Stomach (tissue), 9 donors: ENCODE measurements around the gene NAGS. TPM values are rescaled to one million over a fixed set of nuclear protein-coding genes. Genes with fewer than 3 reads are reported as not detected.
A peak's percentile ranks its signal among the peaks of the same experiment; 100 is the strongest.
"Not testable (repeated sequence)": the region's sequence is repeated elsewhere in the genome, so short reads cannot be mapped to it uniquely, and the experiment has no call there.

ENCODE experiments used
- DNase-seq, 2 donors: peaks; one replicate each; pipeline versions ENCODE4 v3.0.0 to v3.0.0-alpha.2; 2013 to 2019
- H3K27ac ChIP-seq, 5 donors: fragments of 200-600 bp in 4 of 5; sonication (generic) in 4 of 5; one replicate each; pipeline ENCODE4 v1.5.1; 2013 to 2019; ENCODE audit warnings: mild to moderate bottlenecking in 1 of 5, moderate library complexity in 1 of 5
- H3K27me3 ChIP-seq, 3 donors: fragments of 200-600 bp; sonication (generic); one replicate each; pipeline ENCODE4 v1.5.1; 2017 to 2019; ENCODE audit warnings: mixed run types in 1 of 3
- H3K36me3 ChIP-seq, 4 donors: fragments of 200-600 bp; sonication (generic); 1 replicate in 3 of 4; 2 replicates in 1 of 4; pipeline ENCODE4 v1.5.1; 2016 to 2019
- H3K4me1 ChIP-seq, 4 donors: fragments of 200-600 bp; sonication (generic); one replicate each; pipeline ENCODE4 v1.5.1; 2016 to 2019
- H3K4me3 ChIP-seq, 4 donors: fragments of 200-600 bp; sonication (generic) in 3 of 4; one replicate each; pipeline ENCODE4 v1.5.1; 2016 to 2019; ENCODE audit warnings: mild to moderate bottlenecking in 1 of 4
- H3K9me3 ChIP-seq, 4 donors: fragments of 200-600 bp; sonication (generic); one replicate each; pipeline ENCODE4 v1.5.1; 2016 to 2019
- EP300 ChIP-seq: sonication (generic); formaldehyde crosslinking; IDR thresholded peaks from one replicate; pipeline ENCODE4 v1.6.1; 2017; ENCODE audit warnings: antibody characterized with exemption
- POLR2A ChIP-seq, 4 donors: fragments of 450-650 bp; IDR thresholded peaks; one replicate each; pipeline ENCODE4 v1.6.1; 2016; ENCODE audit warnings: antibody characterized with exemption in 4 of 4, control low read depth in 2 of 4, mild to moderate bottlenecking in 1 of 4, moderate library complexity in 1 of 4
- POLR2AphosphoS5 ChIP-seq, 3 donors: sonication (generic); formaldehyde crosslinking; IDR thresholded peaks; one replicate each; pipeline ENCODE4 v1.6.1; 2016; ENCODE audit warnings: antibody characterized with exemption in 3 of 3
- WGBS, 5 donors: extraction: QIAGEN DNeasy Blood & Tissue Kit in 3 of 5; methylation state at CpG; one replicate each; pipeline versions ENCODE4 v1.1.5 to v1.1.7; 2013 to 2018; 5-methylcytosine and 5-hydroxymethylcytosine counted together
- intact Hi-C: fragments of 100-400 bp; cut with DNase I; formaldehyde crosslinking; loops from one replicate; pipeline ENCODE4 v1.15.1; 2023; ENCODE audit warnings: low total_unique reads
- polyA plus RNA-seq, 3 donors: library from polyadenylated mRNA; stranded (reverse); fragments of 200-250 nt; gene quantifications; one replicate each; pipeline ENCODE4 v1.2.3, GENCODE V29; 2013
- total RNA-seq, 5 donors: library from RNA; depleted of rRNA; stranded (reverse); fragments of >200 nt; gene quantifications; one replicate each; pipeline versions ENCODE4 v1.1.0 to v1.2.3, GENCODE V29; 2014 to 2016
- TF ChIP-seq, protein P1 (sequence below), 7 experiments: fragments of 450-650 bp in 4 of 7; fragments of 200-600 bp in 3 of 7; sonication (generic) in 3 of 7; IDR thresholded peaks; one replicate each; pipeline ENCODE4 v1.5.1; 2016 to 2019; ENCODE audit warnings: antibody characterized with exemption in 7 of 7, control low read depth in 2 of 7, mild to moderate bottlenecking in 1 of 7
- donor health status: healthy with polysubstance abuse.
- donor health status: Bipolar disorder and iron deficiency.
- donor health status: healthy.

Gene NAGS
- total and polyA plus RNA-seq, 8 donors: 0.29 to 1.5 (median 0.93) TPM; not detected in 2

- H3K9me3 ChIP-seq: no peaks in the 10 kb centered on the region
- H3K27me3 ChIP-seq: peaks cover 0 to 20% (median 0%) of the 10 kb centered on the region in 3 donors
- H3K36me3 ChIP-seq: no peaks in the 10 kb centered on the region
- 5 to 7% (median 6%) methylated on average over 34 to 52 of the region's 52 CpGs for WGBS, 5 donors
- H3K27ac ChIP-seq: no peak overlapping the region
- peaks cover 8 to 15% (median 11%) of the 10 kb centered on the region in 4 donors for H3K4me1 ChIP-seq
- peak; percentile 72 to 84 for DNase-seq
- intact Hi-C loops: loop anchor here (5.0 kb wide), 1 partner anchor 52 kb away; the partner anchor contains the start of gene PPY
- peak overlapping the region; percentile 25 to 41 (median 34) for H3K4me3 ChIP-seq
- no peak for TF ChIP-seq POLR2A (IDR thresholded peaks at IDR 0.05)
- TF ChIP-seq, protein P1, sequence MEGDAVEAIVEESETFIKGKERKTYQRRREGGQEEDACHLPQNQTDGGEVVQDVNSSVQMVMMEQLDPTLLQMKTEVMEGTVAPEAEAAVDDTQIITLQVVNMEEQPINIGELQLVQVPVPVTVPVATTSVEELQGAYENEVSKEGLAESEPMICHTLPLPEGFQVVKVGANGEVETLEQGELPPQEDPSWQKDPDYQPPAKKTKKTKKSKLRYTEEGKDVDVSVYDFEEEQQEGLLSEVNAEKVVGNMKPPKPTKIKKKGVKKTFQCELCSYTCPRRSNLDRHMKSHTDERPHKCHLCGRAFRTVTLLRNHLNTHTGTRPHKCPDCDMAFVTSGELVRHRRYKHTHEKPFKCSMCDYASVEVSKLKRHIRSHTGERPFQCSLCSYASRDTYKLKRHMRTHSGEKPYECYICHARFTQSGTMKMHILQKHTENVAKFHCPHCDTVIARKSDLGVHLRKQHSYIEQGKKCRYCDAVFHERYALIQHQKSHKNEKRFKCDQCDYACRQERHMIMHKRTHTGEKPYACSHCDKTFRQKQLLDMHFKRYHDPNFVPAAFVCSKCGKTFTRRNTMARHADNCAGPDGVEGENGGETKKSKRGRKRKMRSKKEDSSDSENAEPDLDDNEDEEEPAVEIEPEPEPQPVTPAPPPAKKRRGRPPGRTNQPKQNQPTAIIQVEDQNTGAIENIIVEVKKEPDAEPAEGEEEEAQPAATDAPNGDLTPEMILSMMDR (IDR thresholded peaks at IDR 0.05): peak in 5 of 7 experiments; percentile 83 to 90 (median 89)
These were observed 9.9 kb upstream of the NAGS start for GRCh38 chr17:43994272-43995149.

- intact Hi-C loops: no loop called here
- H3K36me3 ChIP-seq: no peaks in the 10 kb centered on the region
- H3K4me3 ChIP-seq: peak overlapping the region in 2 of 4 donors; percentile 33 to 41
- peaks cover 0 to 20% (median 0%) of the 10 kb centered on the region in 3 donors for H3K27me3 ChIP-seq
- DNase-seq: no peak
- H3K9me3 ChIP-seq: no peaks in the 10 kb centered on the region
- H3K27ac ChIP-seq: no peak overlapping the region
- peaks cover 8 to 15% (median 11%) of the 10 kb centered on the region in 4 donors for H3K4me1 ChIP-seq
- 9 to 19% (median 12%) methylated on average over 12 of the region's 12 CpGs for WGBS, 5 donors
- no peak for TF ChIP-seq POLR2A (IDR thresholded peaks at IDR 0.05)
- TF ChIP-seq POLR2AphosphoS5 (IDR thresholded peaks at IDR 0.05): no peak
- TF ChIP-seq EP300: no peak
- TF ChIP-seq, protein P1 (IDR thresholded peaks at IDR 0.05): no peak
These were observed 9.3 kb upstream of the NAGS start for GRCh38 chr17:43995150-43995471.

- 79 to 94% (median 85%) methylated on average over 5 of the region's 5 CpGs for whole genome bisulfite sequencing, 5 donors
- H3K4me1 ChIP-seq: peaks cover 8 to 15% (median 11%) of the 10 kb centered on the region in 4 donors
- H3K27ac ChIP-seq, H3K9me3 ChIP-seq, H3K36me3 ChIP-seq, intact Hi-C loops, H3K4me3 ChIP-seq, DNase-seq: not testable (repeated sequence)
- H3K27me3 ChIP-seq: peaks cover 0 to 20% (median 9%) of the 10 kb centered on the region in 3 donors
These were observed 7.2 kb upstream of the NAGS start for GRCh38 chr17:43997180-43997579.

GRCh38 chr17:43998552-43998951 is 5.9 kb upstream of the NAGS start:
- Histone ChIP-seq H3K9me3 (no peaks in the 10 kb centered on the region), H3K4me3 (no peak overlapping the region), H3K36me3 (no peaks in the 10 kb centered on the region), H3K27ac (no peak overlapping the region), H3K27me3 (peaks cover 0 to 20% (median 14%) of the 10 kb centered on the region in 3 donors), H3K4me1 (peaks cover 8 to 15% (median 11%) of the 10 kb centered on the region in 4 donors)
- no peak for DNase-seq
- TF ChIP-seq POLR2A (IDR thresholded peaks at IDR 0.05): no peak
- no peak for TF ChIP-seq POLR2AphosphoS5 (IDR thresholded peaks at IDR 0.05)
- TF ChIP-seq, protein P1 (IDR thresholded peaks at IDR 0.05): no peak
- TF ChIP-seq EP300: no peak
- intact Hi-C loops: no loop called here
- 71 to 88% (median 83%) methylated on average over 3 of the region's 3 CpGs for WGBS, 5 donors

DNA sequence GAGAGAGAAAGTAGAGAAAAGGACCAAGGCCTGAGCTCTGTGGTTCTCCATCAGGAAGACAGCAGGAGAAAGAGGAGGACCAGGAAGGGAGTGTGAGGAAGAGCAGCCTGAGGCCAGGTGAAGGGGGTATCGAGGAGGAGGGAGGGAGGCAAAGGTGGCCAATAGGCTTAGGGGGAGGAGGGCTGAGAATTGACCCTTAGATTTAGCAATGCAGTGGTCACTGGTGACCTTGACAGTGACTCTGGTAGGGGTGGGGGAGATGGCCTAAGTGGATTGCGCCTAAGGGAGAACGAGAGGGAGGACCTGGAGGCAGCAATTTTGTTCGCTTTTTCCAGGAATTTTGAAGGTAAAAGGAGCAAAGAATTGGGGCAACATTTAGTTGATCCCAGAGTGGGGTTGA is 5.4 kb upstream of the NAGS start:
- Histone ChIP-seq H3K9me3 (no peaks in the 10 kb centered on the region), H3K4me1 (peaks cover 8 to 14% (median 11%) of the 10 kb centered on the region in 4 donors), H3K4me3 (no peak overlapping the region), H3K27ac (no peak overlapping the region), H3K27me3 (peaks cover 0 to 19% (median 18%) of the 10 kb centered on the region in 3 donors), H3K36me3 (no peaks in the 10 kb centered on the region)
- 78 to 89% (median 88%) methylated on average over 4 of the region's 4 CpGs for WGBS, 5 donors
- intact Hi-C loops: no loop called here
- TF ChIP-seq POLR2A (IDR thresholded peaks at IDR 0.05) (no peak), POLR2AphosphoS5 (IDR thresholded peaks at IDR 0.05) (no peak), EP300 (no peak)
- TF ChIP-seq, protein P1 (IDR thresholded peaks at IDR 0.05): no peak
- DNase-seq: no peak
